KMS-11 (cell line): ENCODE measurements around the gene PP2D1.

Source experiments
- H2AFZ ChIP-seq: fragments of 200-600 bp; sonication (generic); 2 replicates; pipeline ENCODE4 v1.6.1; 2016; ENCODE audit warnings: antibody characterized with exemption, mixed run types, low read depth
- H3K27ac ChIP-seq: fragments of 200-600 bp; sonication (generic); 2 replicates; pipeline ENCODE4 v1.6.1; 2016; ENCODE audit warnings: mild to moderate bottlenecking, mixed run types
- H3K27me3 ChIP-seq: fragments of 200-600 bp; sonication (generic); 2 replicates; pipeline ENCODE4 v1.6.1; 2017; ENCODE audit warnings: mild to moderate bottlenecking, low read depth, mixed run types, moderate library complexity; ENCODE audit not compliant: insufficient read depth
- H3K36me3 ChIP-seq: fragments of 200-600 bp; sonication (generic); 2 replicates; pipeline ENCODE4 v1.6.1; 2017; ENCODE audit warnings: mild to moderate bottlenecking, mixed run types; ENCODE audit not compliant: insufficient read depth
- H3K4me1 ChIP-seq: fragments of 200-600 bp; sonication (generic); 2 replicates; pipeline ENCODE4 v1.6.1; 2016; ENCODE audit warnings: mild to moderate bottlenecking, low read depth, mixed run types; ENCODE audit not compliant: poor library complexity, severe bottlenecking
- H3K4me2 ChIP-seq: fragments of 200-600 bp; sonication (generic); 2 replicates; pipeline ENCODE4 v1.7.0; 2016; ENCODE audit warnings: mild to moderate bottlenecking, mixed run types
- H3K4me3 ChIP-seq: fragments of 200-600 bp; sonication (generic); IDR thresholded peaks from 2 replicates; pipeline ENCODE4 v1.6.1; 2017; ENCODE audit warnings: low read depth, low read length, mixed read lengths; ENCODE audit not compliant: insufficient read depth
- H3K79me2 ChIP-seq: fragments of 200-600 bp; sonication (generic); 2 replicates; pipeline ENCODE4 v1.6.1; 2016; ENCODE audit warnings: low read depth, mixed run types; ENCODE audit not compliant: insufficient read depth
- H3K9ac ChIP-seq: fragments of 200-600 bp; sonication (generic); 2 replicates; pipeline ENCODE4 v1.6.1; 2016; ENCODE audit warnings: mild to moderate bottlenecking, mixed run types
- H4K20me1 ChIP-seq: fragments of 200-600 bp; sonication (generic); 2 replicates; pipeline ENCODE4 v1.6.1; 2016; ENCODE audit warnings: mild to moderate bottlenecking, mixed run types; ENCODE audit not compliant: insufficient read depth
- TF ChIP-seq, protein P1 (sequence below): fragments of 200-600 bp; sonication (generic); conservative IDR thresholded peaks from 2 replicates; pipeline ENCODE4 v1.6.1; 2017; ENCODE audit warnings: low read depth, mild to moderate bottlenecking, antibody characterized with exemption, low read length, moderate library complexity, mixed read lengths

The PP2D1 gene

DNA sequence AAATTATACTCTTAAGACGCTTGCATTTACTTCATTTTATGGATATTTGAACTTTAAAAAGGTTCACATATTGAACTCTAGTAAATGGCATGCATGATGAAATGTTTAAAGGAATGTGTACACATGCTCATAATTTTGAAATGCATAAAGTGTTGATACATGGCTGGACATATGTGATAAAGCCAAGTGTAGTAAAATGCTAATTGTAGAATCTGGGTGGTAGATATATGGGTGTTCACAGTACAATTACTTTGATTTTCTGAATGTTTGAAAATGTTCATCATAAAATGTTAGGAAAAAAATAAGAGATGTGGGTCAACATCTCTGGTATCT, 73.8 kb downstream of the PP2D1 start:
- Histone ChIP-seq H3K27me3 (no peaks in the 10 kb centered on the region), H3K36me3 (no peaks in the 10 kb centered on the region), H3K4me3 (no peak overlapping the region), H3K79me2 (no peaks in the 10 kb centered on the region), H3K4me2 (no peak overlapping the region), H3K27ac (no peak overlapping the region), H2AFZ (no peak overlapping the region), H4K20me1 (no peaks in the 10 kb centered on the region), H3K4me1 (no peaks in the 10 kb centered on the region), H3K9ac (no peak overlapping the region)
- TF ChIP-seq, protein P1, sequence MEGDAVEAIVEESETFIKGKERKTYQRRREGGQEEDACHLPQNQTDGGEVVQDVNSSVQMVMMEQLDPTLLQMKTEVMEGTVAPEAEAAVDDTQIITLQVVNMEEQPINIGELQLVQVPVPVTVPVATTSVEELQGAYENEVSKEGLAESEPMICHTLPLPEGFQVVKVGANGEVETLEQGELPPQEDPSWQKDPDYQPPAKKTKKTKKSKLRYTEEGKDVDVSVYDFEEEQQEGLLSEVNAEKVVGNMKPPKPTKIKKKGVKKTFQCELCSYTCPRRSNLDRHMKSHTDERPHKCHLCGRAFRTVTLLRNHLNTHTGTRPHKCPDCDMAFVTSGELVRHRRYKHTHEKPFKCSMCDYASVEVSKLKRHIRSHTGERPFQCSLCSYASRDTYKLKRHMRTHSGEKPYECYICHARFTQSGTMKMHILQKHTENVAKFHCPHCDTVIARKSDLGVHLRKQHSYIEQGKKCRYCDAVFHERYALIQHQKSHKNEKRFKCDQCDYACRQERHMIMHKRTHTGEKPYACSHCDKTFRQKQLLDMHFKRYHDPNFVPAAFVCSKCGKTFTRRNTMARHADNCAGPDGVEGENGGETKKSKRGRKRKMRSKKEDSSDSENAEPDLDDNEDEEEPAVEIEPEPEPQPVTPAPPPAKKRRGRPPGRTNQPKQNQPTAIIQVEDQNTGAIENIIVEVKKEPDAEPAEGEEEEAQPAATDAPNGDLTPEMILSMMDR: no peak

DNA sequence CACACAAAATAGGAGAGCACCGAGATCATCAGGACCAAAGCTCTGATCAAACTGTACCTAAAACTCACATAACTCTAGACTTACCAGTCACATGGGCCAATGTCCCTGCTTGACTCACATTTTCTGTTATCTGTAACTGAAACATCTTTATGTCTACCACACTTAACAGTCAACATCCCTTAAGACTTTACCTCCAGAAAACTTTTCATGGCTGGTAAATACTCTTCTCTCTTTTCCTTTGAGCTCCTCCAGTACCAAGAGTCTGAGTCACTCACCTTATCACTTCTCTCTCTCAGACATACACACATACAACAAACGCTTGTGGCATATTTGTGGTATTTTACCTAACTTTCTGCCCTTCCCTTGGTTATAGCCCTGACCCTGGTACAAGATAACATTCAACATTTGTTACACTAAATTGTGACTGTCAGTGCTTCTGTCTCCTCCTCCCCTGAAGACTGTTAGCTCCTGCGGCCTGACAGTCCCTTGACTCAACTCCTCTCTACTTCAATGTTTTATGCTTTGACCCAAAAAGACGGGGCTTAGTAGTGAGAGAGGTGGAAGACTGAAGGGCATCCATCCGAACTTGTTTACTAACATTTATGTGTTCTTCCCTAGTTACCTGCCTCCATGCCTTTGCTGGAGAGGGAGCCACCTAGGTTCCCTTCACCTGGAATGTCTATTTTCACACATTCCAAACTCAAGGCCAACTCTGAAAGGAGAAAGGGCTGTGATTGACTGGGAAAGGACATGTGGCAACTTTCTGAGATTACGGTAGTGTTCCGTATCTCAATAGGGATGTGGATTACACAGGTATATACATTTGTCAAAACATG, 74.4 kb downstream of the PP2D1 start:
- H2AFZ ChIP-seq: no peak overlapping the region
- H3K27me3 ChIP-seq: no peaks in the 10 kb centered on the region
- no peaks in the 10 kb centered on the region for H3K4me1 ChIP-seq
- TF ChIP-seq, protein P1: no peak
- no peak overlapping the region for H3K4me2 ChIP-seq
- no peaks in the 10 kb centered on the region for H4K20me1 ChIP-seq
- H3K4me3 ChIP-seq: no peak overlapping the region
- H3K9ac ChIP-seq: no peak overlapping the region
- no peak overlapping the region for H3K27ac ChIP-seq
- H3K36me3 ChIP-seq: no peaks in the 10 kb centered on the region
- no peaks in the 10 kb centered on the region for H3K79me2 ChIP-seq
